DND-41 (cell line): Measurements from ENCODE around the gene PRPF39.

Experiments used
- EZH2 ChIP-seq: IDR thresholded peaks from 3 replicates; pipeline ENCODE4 v1.6.1; 2012; ENCODE audit warnings: borderline replicate concordance, low read depth, mild to moderate bottlenecking, moderate library complexity, low read length, inconsistent platforms; ENCODE audit not compliant: severe bottlenecking
- TF ChIP-seq, protein P1 (sequence below): IDR thresholded peaks from 2 replicates; pipeline ENCODE4 v1.5.1; 2012; ENCODE audit warnings: borderline replicate concordance, low read length, moderate library complexity, mild to moderate bottlenecking; ENCODE audit not compliant: poor library complexity, severe bottlenecking; ENCODE audit errors: extremely low read depth

DNA sequence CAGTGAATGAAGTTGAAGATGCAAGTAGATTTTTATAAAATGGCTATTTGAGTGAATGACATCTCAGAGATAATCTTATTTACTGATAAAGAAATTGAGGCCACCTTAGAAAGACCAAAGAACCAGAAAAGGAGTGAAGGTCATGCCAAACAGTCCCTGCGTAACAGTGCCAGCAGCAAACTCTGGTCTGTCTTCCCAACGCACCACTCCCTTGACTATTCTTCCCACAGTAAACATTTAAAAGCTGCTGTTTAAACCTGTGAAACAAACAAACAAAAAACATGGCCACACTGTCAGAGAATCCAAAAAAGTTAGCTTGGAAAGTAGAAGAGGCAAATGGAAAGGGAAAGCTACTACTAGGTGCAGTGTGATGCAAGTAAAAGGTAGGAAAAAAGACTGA is 1.5 kb upstream of the PRPF39 start:
- TF ChIP-seq, protein P1, sequence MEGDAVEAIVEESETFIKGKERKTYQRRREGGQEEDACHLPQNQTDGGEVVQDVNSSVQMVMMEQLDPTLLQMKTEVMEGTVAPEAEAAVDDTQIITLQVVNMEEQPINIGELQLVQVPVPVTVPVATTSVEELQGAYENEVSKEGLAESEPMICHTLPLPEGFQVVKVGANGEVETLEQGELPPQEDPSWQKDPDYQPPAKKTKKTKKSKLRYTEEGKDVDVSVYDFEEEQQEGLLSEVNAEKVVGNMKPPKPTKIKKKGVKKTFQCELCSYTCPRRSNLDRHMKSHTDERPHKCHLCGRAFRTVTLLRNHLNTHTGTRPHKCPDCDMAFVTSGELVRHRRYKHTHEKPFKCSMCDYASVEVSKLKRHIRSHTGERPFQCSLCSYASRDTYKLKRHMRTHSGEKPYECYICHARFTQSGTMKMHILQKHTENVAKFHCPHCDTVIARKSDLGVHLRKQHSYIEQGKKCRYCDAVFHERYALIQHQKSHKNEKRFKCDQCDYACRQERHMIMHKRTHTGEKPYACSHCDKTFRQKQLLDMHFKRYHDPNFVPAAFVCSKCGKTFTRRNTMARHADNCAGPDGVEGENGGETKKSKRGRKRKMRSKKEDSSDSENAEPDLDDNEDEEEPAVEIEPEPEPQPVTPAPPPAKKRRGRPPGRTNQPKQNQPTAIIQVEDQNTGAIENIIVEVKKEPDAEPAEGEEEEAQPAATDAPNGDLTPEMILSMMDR, result no peak
- TF ChIP-seq EZH2, result no peak
